ENCODE results near the gene NHLRC4. TPM values are rescaled to one million over a fixed set of nuclear protein-coding genes. Genes with fewer than 3 reads are reported as not detected.

The NHLRC4 gene
- total and polyA plus RNA-seq, 2 of the 8 experiments (the other 6 are each of a cell fraction or from before 2014, with no cell fraction given): 0.60 to 0.76 TPM

DNA sequence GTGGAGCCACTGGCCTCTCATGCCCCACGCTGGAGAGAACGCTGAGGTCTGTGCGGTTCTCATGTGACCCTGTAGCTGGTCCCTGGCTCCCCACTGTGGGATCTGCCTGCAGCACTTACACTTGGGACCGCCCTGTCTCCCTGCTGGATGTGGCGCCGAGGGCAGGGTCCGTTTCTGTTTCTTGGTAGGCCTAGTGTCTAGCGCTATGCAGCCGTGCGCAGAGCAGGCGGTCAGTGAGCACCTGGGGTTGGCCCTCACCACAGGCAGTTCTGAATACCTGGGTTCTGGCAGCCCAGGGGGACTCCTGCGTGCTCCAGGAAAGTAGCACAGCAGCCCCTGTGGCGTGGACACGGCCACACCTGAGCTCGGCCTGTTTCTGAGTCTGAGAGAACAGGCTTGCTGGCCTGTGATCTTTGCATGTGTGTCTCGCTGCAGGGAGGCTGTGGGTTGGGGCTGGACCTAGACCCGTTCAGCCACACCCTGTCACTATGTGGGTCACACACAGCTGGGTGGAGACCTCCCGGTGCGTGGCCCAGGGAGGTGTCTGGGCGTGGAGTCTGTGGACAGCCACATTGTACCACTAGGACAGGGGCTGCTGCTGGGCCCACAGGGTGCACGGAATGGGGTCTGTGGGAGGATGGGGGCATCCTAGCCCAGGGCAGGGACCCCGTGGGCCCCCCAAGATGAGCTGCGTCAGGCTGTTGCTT, 36.5 kb upstream of the NHLRC4 start:
- Histone ChIP-seq H2AK5ac (ENCODE audit: low read depth, low read length) (no peak overlapping the region), H3K27ac (ENCODE audit: low read depth, low read length) (no peak overlapping the region), H3K4me2 (ENCODE audit: insufficient read depth in 1 of 2, low read depth in 2 of 2, low read length in 2 of 2) (no peak overlapping the region; a peak in 1 of 4 replicates), H2BK15ac (ENCODE audit: low read length) (no peak overlapping the region), H3K4me3 (ENCODE audit: extremely low read depth in 1 of 4, insufficient read depth in 2 of 4, low read depth in 3 of 4, low read length in 4 of 4) (no peak overlapping the region), H2BK120ac (replicated peaks; ENCODE audit: low read depth, low read length) (no peak overlapping the region), H3K23me2 (ENCODE audit: low read depth, low read length) (peaks cover 7% of the 10 kb centered on the region; the same call in 1 of the 2 replicates), H3K4ac (replicated peaks; ENCODE audit: insufficient read length, low read depth, low read length) (no peak overlapping the region), H3K36me3 (ENCODE audit: control insufficient read depth in 2 of 4, insufficient read depth in 4 of 4, low read length in 3 of 4) (no peaks in the 10 kb centered on the region), H3K4me1 (replicated peaks in 1 of 4; ENCODE audit: control insufficient read depth in 3 of 4, insufficient read depth in 4 of 4, low read length in 3 of 4) (peaks cover 0 to 21% (median 12%) of the 10 kb centered on the region in 4 experiments; a peak in 5 of 7 replicates), H3K9ac (replicated peaks in 1 of 4; ENCODE audit: extremely low read depth in 1 of 4, low read depth in 3 of 4, low read length in 3 of 4) (peak overlapping the region in 2 of 4 experiments; percentile 25 to 36; a peak in 2 of 7 replicates), H3K14ac (ENCODE audit: insufficient read length) (no peak overlapping the region), H2AFZ (ENCODE audit: low read length) (no peak overlapping the region), H2BK20ac (ENCODE audit: low read length) (no peak overlapping the region), H2BK5ac (ENCODE audit: low read depth, low read length) (no peak overlapping the region), H4K91ac (replicated peaks; ENCODE audit: insufficient read length, low read length) (no peak overlapping the region), H3K79me1 (ENCODE audit: low read depth, low read length) (peaks cover 16% of the 10 kb centered on the region), H3K79me2 (ENCODE audit: control insufficient read depth in 1 of 2, insufficient read depth in 2 of 2, low read length in 2 of 2) (peaks cover 6 to 61% of the 10 kb centered on the region in 2 experiments; a peak in 3 of 4 replicates), H3K23ac (ENCODE audit: insufficient read length) (no peak overlapping the region), H4K5ac (ENCODE audit: insufficient read length, low read depth, low read length) (no peak overlapping the region), H3K9me3 (ENCODE audit: insufficient read depth in 2 of 2, low read depth in 1 of 2, low read length in 1 of 2) (no peaks in the 10 kb centered on the region), H4K8ac (ENCODE audit: extremely low read depth, insufficient read depth, low read length) (no peak overlapping the region; the same call in 1 of the 2 replicates), H3K18ac (ENCODE audit: extremely low read depth, low read length) (no peak overlapping the region), H3K56ac (replicated peaks; ENCODE audit: insufficient read length, low read depth, low read length) (no peak overlapping the region), H4K20me1 (replicated peaks in 1 of 2; ENCODE audit: control insufficient read depth in 1 of 2, insufficient read depth in 2 of 2, low read length in 2 of 2) (peaks cover 16 to 38% of the 10 kb centered on the region in 2 experiments), H3K27me3 (replicated peaks in 1 of 4; ENCODE audit: control insufficient read depth in 3 of 4, extremely low read depth in 1 of 4, insufficient read depth in 3 of 4, low read length in 3 of 4) (no peaks in the 10 kb centered on the region), H2BK12ac (ENCODE audit: low read depth, low read length) (0 out of 2 replicates have a peak overlapping the region, but pooled peaks have one; percentile 0)
- POLR2A ChIA-PET (ENCODE audit: partially characterized antibody): interaction anchor here (0.8 to 1.9 kb wide), 4 partner anchors 8 to 13 kb away, joined by 3 to 6 read pairs (median 3); no protein-coding TSS in a partner anchor
- CTCF ChIA-PET (ENCODE audit: partially characterized antibody): interaction anchor here (0.7 to 2.1 kb wide), 9 partner anchors 8 to 138 kb away, joined by 3 to 5 read pairs (median 4); no protein-coding TSS in a partner anchor
- WGBS, 2 experiments (ENCODE audit: extremely low coverage in 1 of 2, insufficient coverage in 1 of 2, insufficient read length in 1 of 2, insufficient replicate concordance in 2 of 2, low coverage in 1 of 2, low lambda C conversion rate in 2 of 2, missing lambda C conversion rate in 1 of 2): 91% methylated on average over 23 of the region's 23 CpGs; no CpG with 5 or more reads in 1 of the 2 experiments
- no peak for DNase-seq (ENCODE audit: low read depth in 1 of 2, low spot score in 2 of 2)
- no peak for FAIRE-seq
- TF ChIP-seq RBBP5 (IDR thresholded peaks at IDR 0.05; ENCODE audit: borderline replicate concordance, low read depth, low read length) (no peak), MAFK (IDR thresholded peaks at IDR 0.05; ENCODE audit: low read depth, low read length) (no peak), BRCA1 (IDR thresholded peaks at IDR 0.05; ENCODE audit: low read depth, low read length) (no peak), KDM5A (IDR thresholded peaks at IDR 0.05; ENCODE audit: low read length) (no peak), EP300 (IDR thresholded peaks at IDR 0.05; ENCODE audit: borderline replicate concordance in 1 of 2, low read depth in 2 of 2, low read length in 2 of 2) (no peak), JUN (IDR thresholded peaks at IDR 0.05; ENCODE audit: low read depth, low read length) (no peak), CBX8 (IDR thresholded peaks at IDR 0.05; ENCODE audit: borderline replicate concordance, low read depth, low read length) (no peak), GTF2F1 (IDR thresholded peaks at IDR 0.05; ENCODE audit: borderline replicate concordance, low read depth, low read length) (no peak), NRF1 (IDR thresholded peaks at IDR 0.05; ENCODE audit: low read depth, low read length) (no peak), NANOG (IDR thresholded peaks at IDR 0.05; ENCODE audit: insufficient read depth, low read depth, low read length, poor library complexity, severe bottlenecking) (no peak), SRF (IDR thresholded peaks at IDR 0.05; ENCODE audit: low read depth, low read length) (no peak), SAP30 (IDR thresholded peaks at IDR 0.05; ENCODE audit: insufficient read depth, insufficient replicate concordance, low read length) (no peak)

Data from H1 (cell line).